HepG2 (cell line): ENCODE data around the gene VPS52. TPM values are rescaled to one million over a fixed set of nuclear protein-coding genes. Genes with fewer than 3 reads are reported as not detected.

Experiments used
- DR1 ChIP-seq: sonication (generic); formaldehyde crosslinking; IDR thresholded peaks from 2 replicates; pipeline ENCODE4 v1.8.0; 2021; ENCODE audit warnings: mild to moderate bottlenecking, missing genetic modification reagents, inconsistent platforms
- ELF3 ChIP-seq: IDR thresholded peaks from 2 replicates; pipeline ENCODE4 v1.6.1; 2016; ENCODE audit warnings: missing genetic modification reagents, missing compliant biosample characterization
- GABPB1 ChIP-seq: IDR thresholded peaks from 2 replicates; pipeline ENCODE4 v1.6.1; 2016; ENCODE audit warnings: mild to moderate bottlenecking, missing genetic modification reagents, moderate library complexity, missing compliant biosample characterization
- HDAC2 ChIP-seq: sonication (generic); formaldehyde crosslinking; IDR thresholded peaks from 2 replicates; pipeline ENCODE4 v1.4.0; 2020; ENCODE audit warnings: missing genetic modification reagents
- HDAC6 ChIP-seq: fragments of 200-600 bp; sonication (generic); IDR thresholded peaks from 2 replicates; pipeline ENCODE4 v1.7.0; 2017; ENCODE audit warnings: mild to moderate bottlenecking, antibody characterized with exemption, low read length, low read depth
- HIVEP1 ChIP-seq: sonication (generic); formaldehyde crosslinking; IDR thresholded peaks from 2 replicates; pipeline ENCODE4 v1.4.0; 2020; ENCODE audit warnings: mild to moderate bottlenecking, missing genetic modification reagents
- HOXA9 ChIP-seq: sonication (generic); formaldehyde crosslinking; IDR thresholded peaks from 2 replicates; pipeline ENCODE4 v1.8.1; 2022; ENCODE audit warnings: missing genetic modification reagents, mild to moderate bottlenecking, moderate library complexity, borderline replicate concordance
- MAFF ChIP-seq: IDR thresholded peaks from 2 replicates; pipeline ENCODE4 v1.6.1; 2011; ENCODE audit warnings: low read depth, low read length, improper control_type of control experiment
- NFE2 ChIP-seq: sonication (generic); formaldehyde crosslinking; IDR thresholded peaks from 2 replicates; pipeline ENCODE4 v1.4.0; 2020; ENCODE audit warnings: missing genetic modification reagents
- NFIB ChIP-seq: sonication (generic); formaldehyde crosslinking; IDR thresholded peaks from 2 replicates; pipeline ENCODE4 v1.9.0; 2021; ENCODE audit warnings: missing genetic modification reagents, mild to moderate bottlenecking, borderline replicate concordance
- PCBP1 ChIP-seq: fragments of 200-400 bp; formaldehyde crosslinking; IDR thresholded peaks from 2 replicates; pipeline ENCODE4 v1.6.1; 2017; ENCODE audit warnings: mild to moderate bottlenecking, low read depth, low read length, borderline replicate concordance
- PRPF4 ChIP-seq: fragments of 200-400 bp; formaldehyde crosslinking; IDR thresholded peaks from 2 replicates; pipeline ENCODE4 v1.6.1; 2016; ENCODE audit warnings: low read length, low read depth; ENCODE audit not compliant: poor library complexity, severe bottlenecking
- RORA ChIP-seq: sonication (generic); formaldehyde crosslinking; IDR thresholded peaks from 2 replicates; pipeline ENCODE4 v1.5.0; 2020; ENCODE audit warnings: mild to moderate bottlenecking, missing genetic modification reagents, moderate library complexity
- SMARCE1 ChIP-seq: fragments of 450-650 bp; IDR thresholded peaks from 2 replicates; pipeline ENCODE4 v1.6.1; 2017; ENCODE audit warnings: borderline replicate concordance
- SMC3 ChIP-seq: IDR thresholded peaks from 2 replicates; pipeline ENCODE4 v1.6.1; 2011; ENCODE audit warnings: low read length, improper control_type of control experiment
- ZBTB7A ChIP-seq: sonication (generic); formaldehyde crosslinking; IDR thresholded peaks from 2 replicates; pipeline ENCODE4 v1.8.0; 2022; ENCODE audit warnings: mild to moderate bottlenecking, missing genetic modification reagents
- ZFP37 ChIP-seq: sonication (generic); formaldehyde crosslinking; IDR thresholded peaks from 2 replicates; pipeline ENCODE4 v1.4.0; 2020; ENCODE audit warnings: missing genetic modification reagents, borderline replicate concordance
- ZNF207 ChIP-seq: fragments of 450-650 bp; IDR thresholded peaks from 2 replicates; pipeline ENCODE4 v1.6.1; 2016; ENCODE audit warnings: antibody characterized with exemption, borderline replicate concordance
- ZNF225 ChIP-seq: sonication (generic); formaldehyde crosslinking; IDR thresholded peaks from 2 replicates; pipeline ENCODE4 v1.4.0; 2020; ENCODE audit warnings: mild to moderate bottlenecking, missing genetic modification reagents
- ZNF263 ChIP-seq: sonication (generic); formaldehyde crosslinking; IDR thresholded peaks from 2 replicates; pipeline ENCODE4 v1.4.0; 2020; ENCODE audit warnings: missing genetic modification reagents
- ZNF264 ChIP-seq: sonication (generic); formaldehyde crosslinking; IDR thresholded peaks from 2 replicates; pipeline ENCODE4 v1.4.0; 2020; ENCODE audit warnings: missing genetic modification reagents
- ZNF616 ChIP-seq: sonication (generic); formaldehyde crosslinking; IDR thresholded peaks from 2 replicates; pipeline ENCODE4 v1.5.0; 2020; ENCODE audit warnings: low read depth, mild to moderate bottlenecking, missing genetic modification reagents
- ZNF782 ChIP-seq: sonication (generic); formaldehyde crosslinking; IDR thresholded peaks from 2 replicates; pipeline ENCODE4 v1.4.0; 2020; ENCODE audit warnings: missing genetic modification reagents, mild to moderate bottlenecking, borderline replicate concordance
- ZNF850 ChIP-seq: sonication (generic); formaldehyde crosslinking; conservative IDR thresholded peaks from 2 replicates; pipeline ENCODE4 v1.9.0; 2021; ENCODE audit warnings: mild to moderate bottlenecking, missing genetic modification reagents
- polyA plus RNA-seq, 8 experiments: library from polyadenylated mRNA; depleted of rRNA in 3 of 8; stranded (reverse) in 7 of 8; unstranded in 1 of 8; fragments of >200 nt; fragmentation: Illumina TruSeq in 4 of 8; extraction: Trizol in 4 of 8; gene quantifications; 2 replicates each; pipeline versions ENCODE4 v1.2.1 to v1.2.3, GENCODE V29; 2011 to 2016; ENCODE audit warnings: low read depth in 4 of 8, missing spikeins in 1 of 8, mixed read lengths in 1 of 8; ENCODE audit not compliant: insufficient read depth in 1 of 8
- total RNA-seq, 5 experiments: library from RNA; depleted of rRNA; stranded (reverse); fragments of >200 nt; fragmentation: Illumina TruSeq; extraction: Trizol; gene quantifications; 2 replicates each; pipeline ENCODE4 v1.2.3, GENCODE V29; 2016; ENCODE audit warnings: low read depth in 1 of 5
- TF ChIP-seq, protein P1 (sequence below): sonication (generic); formaldehyde crosslinking; IDR thresholded peaks from 2 replicates; pipeline ENCODE4 v1.4.0; 2020; ENCODE audit warnings: missing genetic modification reagents
- TF ChIP-seq, protein P2 (sequence below): IDR thresholded peaks from 2 replicates; pipeline ENCODE4 v1.6.1; 2016; ENCODE audit warnings: missing compliant biosample characterization, missing genetic modification reagents, borderline replicate concordance
- TF ChIP-seq, protein P3 (sequence below), 2 experiments: sonication (generic) in 1 of 2; formaldehyde crosslinking in 1 of 2; IDR thresholded peaks; 2 replicates each; pipeline versions ENCODE4 v1.5.1 to v1.6.1; 2011 to 2020; ENCODE audit warnings: borderline replicate concordance in 1 of 2, low read depth in 1 of 2, low read length in 1 of 2, mild to moderate bottlenecking in 1 of 2, missing genetic modification reagents in 1 of 2, moderate library complexity in 1 of 2

VPS52 gene
- total and polyA plus RNA-seq, 2 of the 13 experiments (the other 11 are each of a cell fraction or from before 2014, with no cell fraction given) = 48.9 to 85.5 TPM

DNA sequence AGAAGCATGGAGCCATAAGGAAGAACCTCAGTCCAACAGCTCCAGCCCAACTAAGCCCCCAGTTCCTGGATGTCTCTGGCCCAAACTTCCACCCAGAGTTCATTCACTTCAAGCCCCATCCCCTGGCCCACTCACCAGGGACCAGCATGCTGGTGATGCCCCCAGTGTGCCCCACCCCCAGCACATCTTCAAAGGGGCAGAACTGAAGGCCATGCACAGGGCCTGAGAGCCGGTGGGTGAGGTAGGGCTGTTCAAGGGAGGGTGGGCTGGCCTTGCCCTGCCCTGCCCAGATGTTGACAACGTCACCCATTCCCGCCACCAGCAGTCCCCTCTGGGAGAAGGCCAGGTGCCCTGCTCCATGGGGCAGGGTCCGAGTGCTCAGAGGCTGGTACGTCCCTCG, 8.9 kb upstream of the VPS52 start (continued):
- TF ChIP-seq ELF3 (CRISPR knock-in tag) (no peak), ZBTB7A (CRISPR knock-in tag) (0 out of 2 replicates have a peak, but pooled peaks have one; percentile 30), ZNF225 (CRISPR knock-in tag) (0 out of 2 replicates have a peak, but pooled peaks have one; percentile 34), NFE2 (CRISPR knock-in tag) (no peak), ZNF263 (CRISPR knock-in tag) (no peak), DR1 (CRISPR knock-in tag) (no peak), GABPB1 (no peak), HDAC6 (no peak), MAFF (no peak), HIVEP1 (0 out of 2 replicates have a peak, but pooled peaks have one; percentile 30), ZNF616 (CRISPR knock-in tag) (no peak), ZNF850 (CRISPR knock-in tag) (no peak), HDAC2 (no peak), ZNF207 (no peak), RORA (CRISPR knock-in tag) (no peak), ZNF264 (CRISPR knock-in tag) (no peak), SMARCE1 (no peak), PCBP1 (no peak), ZNF782 (CRISPR knock-in tag) (no peak), SMC3 (no peak), NFIB (CRISPR knock-in tag) (no peak), HOXA9 (CRISPR knock-in tag) (no peak), PRPF4 (no peak), ZFP37 (CRISPR knock-in tag) (no peak)
- TF ChIP-seq, protein P1, sequence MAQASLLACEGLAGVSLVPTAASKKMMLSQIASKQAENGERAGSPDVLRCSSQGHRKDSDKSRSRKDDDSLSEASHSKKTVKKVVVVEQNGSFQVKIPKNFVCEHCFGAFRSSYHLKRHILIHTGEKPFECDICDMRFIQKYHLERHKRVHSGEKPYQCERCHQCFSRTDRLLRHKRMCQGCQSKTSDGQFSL = no peak
- TF ChIP-seq, protein P2, sequence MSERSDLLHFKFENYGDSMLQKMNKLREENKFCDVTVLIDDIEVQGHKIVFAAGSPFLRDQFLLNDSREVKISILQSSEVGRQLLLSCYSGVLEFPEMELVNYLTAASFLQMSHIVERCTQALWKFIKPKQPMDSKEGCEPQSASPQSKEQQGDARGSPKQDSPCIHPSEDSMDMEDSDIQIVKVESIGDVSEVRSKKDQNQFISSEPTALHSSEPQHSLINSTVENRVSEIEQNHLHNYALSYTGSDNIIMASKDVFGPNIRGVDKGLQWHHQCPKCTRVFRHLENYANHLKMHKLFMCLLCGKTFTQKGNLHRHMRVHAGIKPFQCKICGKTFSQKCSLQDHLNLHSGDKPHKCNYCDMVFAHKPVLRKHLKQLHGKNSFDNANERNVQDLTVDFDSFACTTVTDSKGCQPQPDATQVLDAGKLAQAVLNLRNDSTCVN = no peak
- TF ChIP-seq, protein P3, sequence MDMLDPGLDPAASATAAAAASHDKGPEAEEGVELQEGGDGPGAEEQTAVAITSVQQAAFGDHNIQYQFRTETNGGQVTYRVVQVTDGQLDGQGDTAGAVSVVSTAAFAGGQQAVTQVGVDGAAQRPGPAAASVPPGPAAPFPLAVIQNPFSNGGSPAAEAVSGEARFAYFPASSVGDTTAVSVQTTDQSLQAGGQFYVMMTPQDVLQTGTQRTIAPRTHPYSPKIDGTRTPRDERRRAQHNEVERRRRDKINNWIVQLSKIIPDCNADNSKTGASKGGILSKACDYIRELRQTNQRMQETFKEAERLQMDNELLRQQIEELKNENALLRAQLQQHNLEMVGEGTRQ (IDR thresholded peaks at IDR 0.05; ENCODE audit: low read depth, low read length) = no peak
- TF ChIP-seq, protein P3 (CRISPR knock-in tag; IDR thresholded peaks at IDR 0.05; ENCODE audit: borderline replicate concordance) = no peak
